Activated B cell treated with CpG ODN at 0.5 μM for 24 hours (primary cell): ENCODE results near the gene ASTN2. TPM values are rescaled to one million over a fixed set of nuclear protein-coding genes. Genes with fewer than 3 reads are reported as not detected.

Experiments
- ATAC-seq: fragments of 200-7000 bp; cut with Tn5 transposase; one replicate; pipeline ENCODE4 v1.10.0; 2021; ENCODE audit warnings: low read depth, mild to moderate bottlenecking, moderate library complexity
- CTCF ChIA-PET: fragments of 350-600 bp; sonication (Branson Sonifier 250); formaldehyde crosslinking; loops from one replicate; lab custom pipeline; 2021; ENCODE audit warnings: antibody characterized with exemption; lab: Charles Lee
- POLR2A ChIA-PET: fragments of 350-600 bp; sonication (Branson Sonifier 250); formaldehyde crosslinking; loops from one replicate; lab custom pipeline; 2021; ENCODE audit warnings: antibody characterized with exemption; lab: Charles Lee
- DNase-seq: peaks from one replicate; pipeline ENCODE4 v3.0.0; 2022
- H3K27ac Mint-ChIP-seq: one replicate; pipeline ENCODE4 v1.8.0; 2020; ENCODE audit warnings: mixed read lengths
- H3K27me3 Mint-ChIP-seq: one replicate; pipeline ENCODE4 v1.8.0; 2021; ENCODE audit warnings: mixed read lengths
- H3K36me3 Mint-ChIP-seq: one replicate; pipeline ENCODE4 v1.8.0; 2021; ENCODE audit warnings: low read depth, mixed read lengths
- H3K4me1 Mint-ChIP-seq: one replicate; pipeline ENCODE4 v1.8.0; 2021; ENCODE audit warnings: mixed read lengths
- H3K4me3 Mint-ChIP-seq: one replicate; pipeline ENCODE4 v1.8.0; 2020; ENCODE audit warnings: mild to moderate bottlenecking, mixed read lengths
- H3K9me3 Mint-ChIP-seq: one replicate; pipeline ENCODE4 v1.8.0; 2020; ENCODE audit warnings: mixed read lengths
- CTCF ChIP-seq: fragments of 200-600 bp; IDR thresholded peaks from one replicate; pipeline ENCODE4 v1.8.0; 2022; ENCODE audit warnings: antibody characterized with exemption, mild to moderate bottlenecking
- intact Hi-C: fragments of 100-400 bp; cut with micrococcal nuclease; formaldehyde crosslinking; loops from one replicate; pipeline ENCODE4 v1.15.1; 2024
- total RNA-seq: library from RNA; stranded (reverse); gene quantifications from 2 replicates; pipeline ENCODE4 v1.2.3, GENCODE V29; 2022

Gene ASTN2
- total RNA-seq, 1 donor from 2014 or later = 2.3 TPM

GRCh38 chr9:117046666-117047327 lies 368.1 kb downstream of the ASTN2 start:
- Mint-ChIP-seq H3K27me3 (no peaks in the 10 kb centered on the region), H3K27ac (no peak overlapping the region), H3K9me3 (no peaks in the 10 kb centered on the region), H3K4me1 (no peaks in the 10 kb centered on the region), H3K4me3 (no peak overlapping the region), H3K36me3 (no peaks in the 10 kb centered on the region)
- intact Hi-C loops = no loop called here
- no peak for ATAC-seq
- DNase-seq = no peak
- no peak for TF ChIP-seq CTCF
- CTCF ChIA-PET = no interaction called here
- POLR2A ChIA-PET = no interaction called here

- POLR2A ChIA-PET = no interaction called here
- no peak for TF ChIP-seq CTCF
- intact Hi-C loops = no loop called here
- H3K4me1 Mint-ChIP-seq = no peaks in the 10 kb centered on the region
- H3K4me3 Mint-ChIP-seq = no peak overlapping the region
- no peaks in the 10 kb centered on the region for H3K27me3 Mint-ChIP-seq
- no peaks in the 10 kb centered on the region for H3K9me3 Mint-ChIP-seq
- no peaks in the 10 kb centered on the region for H3K36me3 Mint-ChIP-seq
- no peak overlapping the region for H3K27ac Mint-ChIP-seq
- no peak for DNase-seq
- ATAC-seq = no peak
- CTCF ChIA-PET = no interaction called here
Measured at GRCh38 chr9:117044241-117044640, 370.6 kb downstream of the ASTN2 start.

- Mint-ChIP-seq H3K4me1 (no peaks in the 10 kb centered on the region), H3K9me3 (no peaks in the 10 kb centered on the region), H3K36me3 (no peaks in the 10 kb centered on the region), H3K27ac (no peak overlapping the region), H3K4me3 (no peak overlapping the region), H3K27me3 (no peaks in the 10 kb centered on the region)
- intact Hi-C loops = no loop called here
- ChIA-PET POLR2A (no interaction called here), CTCF (no interaction called here)
- TF ChIP-seq CTCF = no peak
- ATAC-seq (no peak), DNase-seq (no peak)
Measured at GRCh38 chr9:117043159-117043558, 371.7 kb downstream of the ASTN2 start.

- ATAC-seq (no peak), DNase-seq (no peak)
- intact Hi-C loops = no loop called here
- H3K27me3 Mint-ChIP-seq = no peaks in the 10 kb centered on the region
- H3K4me3 Mint-ChIP-seq = no peak overlapping the region
- H3K4me1 Mint-ChIP-seq = no peaks in the 10 kb centered on the region
- H3K27ac Mint-ChIP-seq = no peak overlapping the region
- H3K36me3 Mint-ChIP-seq = no peaks in the 10 kb centered on the region
- ChIA-PET POLR2A (no interaction called here), CTCF (interaction anchor here (0.6 kb wide), 1 partner anchor 48 kb away, joined by 3 read pairs; no protein-coding TSS in a partner anchor)
- TF ChIP-seq CTCF = no peak
- H3K9me3 Mint-ChIP-seq = peaks cover 6% of the 10 kb centered on the region
Measured at GRCh38 chr9:117035546-117035945, 379.3 kb downstream of the ASTN2 start.

- TF ChIP-seq CTCF = no peak
- Mint-ChIP-seq H3K36me3 (no peaks in the 10 kb centered on the region), H3K9me3 (peaks cover 6% of the 10 kb centered on the region), H3K27me3 (no peaks in the 10 kb centered on the region), H3K4me1 (no peaks in the 10 kb centered on the region), H3K4me3 (no peak overlapping the region), H3K27ac (no peak overlapping the region)
- ChIA-PET CTCF (no interaction called here), POLR2A (no interaction called here)
- ATAC-seq (no peak), DNase-seq (no peak)
- intact Hi-C loops = no loop called here
Measured at GRCh38 chr9:117034866-117035265, 380.0 kb downstream of the ASTN2 start.
